ENCODE results near the gene DMD. TPM values are rescaled to one million over a fixed set of nuclear protein-coding genes. Genes with fewer than 3 reads are reported as not detected.

Gene DMD
- polyA plus RNA-seq, 1 donor: 20.9 TPM

DNA sequence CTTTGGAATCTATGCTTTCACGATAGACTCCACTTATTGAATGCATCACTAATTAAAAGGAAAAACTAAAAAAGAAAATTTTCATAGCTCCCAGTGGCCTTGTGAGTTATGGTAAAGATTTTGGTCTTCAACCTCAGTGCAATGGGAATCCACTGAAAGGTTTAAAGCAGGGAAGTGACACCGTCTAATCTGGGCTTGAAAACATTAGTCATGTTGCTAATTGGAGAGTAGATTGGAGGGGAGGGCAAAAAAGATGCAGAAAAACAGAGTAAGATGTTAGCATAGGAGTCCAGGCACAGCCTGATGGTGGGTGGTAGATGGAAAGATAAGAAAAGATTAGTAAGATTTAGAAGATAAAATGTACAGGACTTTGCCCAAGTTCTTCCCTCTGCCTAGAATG lies 1506.4 kb downstream of the DMD start:
- DNase-seq: no peak

DNA sequence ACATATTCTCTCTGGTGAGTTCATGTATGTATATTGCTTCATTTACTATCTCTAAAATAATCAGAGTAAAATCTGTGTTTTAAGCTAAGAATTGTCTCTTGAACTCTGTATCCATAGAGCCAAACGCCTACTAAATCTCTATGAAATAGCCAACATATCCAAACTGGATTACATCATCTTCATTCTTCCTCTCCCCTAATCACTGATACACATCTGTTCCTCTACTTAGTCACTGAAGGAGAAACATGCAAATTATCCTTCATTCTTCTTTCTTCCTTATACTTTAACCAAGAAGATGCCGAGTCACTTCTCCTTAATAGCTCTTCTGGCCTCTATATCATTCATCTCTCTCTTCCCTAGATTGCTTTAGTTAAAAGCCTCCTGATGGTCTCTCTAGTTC lies 1509.1 kb downstream of the DMD start:
- DNase-seq: no peak

DNA sequence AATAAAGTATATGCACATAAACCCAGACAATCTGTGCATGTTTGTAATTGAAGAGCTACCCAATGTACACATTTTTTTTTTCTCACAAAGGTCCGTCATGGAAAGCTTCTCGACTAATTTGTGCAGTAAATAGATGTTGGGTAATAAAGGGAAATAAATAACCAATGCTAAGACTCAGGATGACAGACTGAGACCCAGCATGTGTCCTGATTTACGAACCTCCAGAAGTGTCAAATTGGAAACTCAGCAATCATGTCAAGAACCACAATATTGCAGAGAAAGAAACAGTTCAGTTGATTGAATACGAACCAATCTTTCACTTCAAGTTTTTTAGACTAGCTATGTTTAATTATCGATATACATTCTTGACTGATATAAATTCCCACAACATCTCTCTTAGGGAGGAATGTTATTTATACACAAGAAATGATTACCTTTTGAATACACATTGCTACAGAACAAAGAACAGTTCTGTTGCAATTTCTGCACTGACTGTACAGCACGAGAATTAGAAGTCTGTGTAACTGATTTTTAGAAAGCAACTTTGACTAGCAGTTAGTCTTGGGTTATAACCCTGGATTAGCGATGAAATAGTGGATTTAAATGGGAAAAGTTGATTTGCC lies 1513.9 kb downstream of the DMD start:
- DNase-seq: no peak

DNA sequence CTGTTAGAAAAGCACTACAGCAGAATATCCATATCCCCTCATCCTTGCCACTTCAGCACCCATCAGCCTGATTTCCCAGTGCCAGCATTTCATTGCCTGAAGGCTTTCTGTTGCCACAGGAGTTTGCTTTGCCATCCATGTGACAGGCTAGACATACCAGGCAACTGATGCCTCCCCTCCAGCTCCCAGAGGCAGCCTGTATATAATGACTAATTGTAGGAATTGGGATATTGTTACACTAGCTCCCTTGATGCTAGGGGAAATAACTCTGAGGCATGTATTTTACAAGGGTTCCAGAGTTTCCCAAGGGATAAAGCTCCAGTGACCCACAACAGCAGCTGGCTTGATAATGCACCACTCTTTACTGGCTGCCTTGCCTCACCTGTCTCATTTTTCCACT lies 1531.5 kb downstream of the DMD start:
- DNase-seq: no peak

DNA sequence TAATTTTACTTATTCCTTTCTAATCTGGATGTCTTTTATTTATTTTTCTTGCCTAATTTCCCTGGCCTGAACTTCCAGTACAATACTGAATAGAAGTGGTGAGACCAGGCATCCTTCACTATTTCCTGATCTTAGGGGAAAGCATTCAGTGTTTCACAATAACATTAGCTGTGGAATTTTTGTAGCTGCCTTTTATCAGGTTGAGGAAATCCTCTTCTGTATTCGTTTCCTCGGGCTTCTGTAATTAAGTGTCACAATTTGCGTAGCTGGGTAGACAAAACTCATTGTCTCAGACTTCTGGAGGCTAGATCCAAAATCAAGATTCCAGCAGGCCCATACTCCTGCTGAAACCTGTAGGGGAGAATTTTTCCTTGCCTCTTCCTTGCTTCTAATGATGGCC lies 1541.1 kb downstream of the DMD start:
- DNase-seq: no peak

DNA sequence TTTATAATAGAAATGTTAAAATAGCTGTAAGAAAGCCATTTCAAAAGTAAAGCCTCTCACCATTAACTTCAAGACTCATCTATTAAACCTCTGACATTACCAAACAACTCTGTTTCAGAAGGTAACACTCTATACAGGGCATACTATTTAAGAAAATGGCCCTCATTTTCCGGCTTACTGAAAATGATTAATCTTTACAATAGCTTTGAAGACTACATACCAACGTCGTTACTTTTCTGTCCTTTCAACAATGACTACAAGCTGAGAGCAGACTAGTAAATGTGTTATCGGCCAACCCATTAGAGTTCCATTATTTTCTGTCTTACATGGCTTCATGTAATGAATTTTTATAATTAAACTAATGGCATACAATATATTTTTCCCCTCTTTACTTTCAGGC lies 1545.9 kb downstream of the DMD start:
- no peak for DNase-seq

- no peak for DNase-seq
Measured at GRCh38 chrX:31663172-31663571, 1548.2 kb downstream of the DMD start.

- no peak for DNase-seq
Measured at GRCh38 chrX:31661280-31661810, 1550.0 kb downstream of the DMD start.

DNA sequence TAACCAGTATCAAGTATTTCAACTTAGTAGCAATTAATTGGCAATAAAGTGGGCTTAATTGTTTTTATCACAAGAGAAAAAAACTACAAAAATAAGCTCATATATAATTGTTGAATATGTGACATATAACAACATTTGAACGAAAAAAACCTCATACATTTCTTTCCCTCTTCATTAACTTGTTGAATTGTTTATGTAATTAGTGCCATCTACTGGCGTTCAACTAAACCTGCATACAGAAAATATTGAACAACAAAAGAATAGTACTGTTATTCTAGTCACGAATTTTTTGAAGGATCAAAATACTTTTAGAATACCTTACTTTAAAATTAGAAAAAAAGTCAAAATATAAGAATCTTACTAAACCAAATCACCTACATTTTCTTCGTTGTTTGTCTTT lies 1553.0 kb downstream of the DMD start:
- peak; percentile 21 for DNase-seq

DNA sequence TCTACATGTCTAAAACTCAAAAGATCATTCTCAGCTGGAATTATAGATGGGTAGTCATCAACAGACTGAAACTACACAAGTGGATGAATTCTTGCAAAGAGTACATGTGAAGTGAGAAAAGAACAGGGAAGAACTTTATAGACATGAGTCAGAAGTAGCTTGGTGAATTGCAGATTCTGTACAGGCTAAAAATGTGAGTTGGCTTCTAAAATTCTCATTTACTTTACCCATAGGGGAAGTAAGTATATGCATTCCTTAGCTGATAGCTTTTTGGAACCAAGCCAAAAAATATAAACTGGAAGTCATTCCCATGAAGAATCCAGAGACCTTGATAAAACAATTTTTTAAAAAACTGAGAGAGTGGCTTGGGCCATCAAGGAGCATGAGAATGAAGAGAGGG lies 1555.3 kb downstream of the DMD start:
- no peak for DNase-seq

DNA sequence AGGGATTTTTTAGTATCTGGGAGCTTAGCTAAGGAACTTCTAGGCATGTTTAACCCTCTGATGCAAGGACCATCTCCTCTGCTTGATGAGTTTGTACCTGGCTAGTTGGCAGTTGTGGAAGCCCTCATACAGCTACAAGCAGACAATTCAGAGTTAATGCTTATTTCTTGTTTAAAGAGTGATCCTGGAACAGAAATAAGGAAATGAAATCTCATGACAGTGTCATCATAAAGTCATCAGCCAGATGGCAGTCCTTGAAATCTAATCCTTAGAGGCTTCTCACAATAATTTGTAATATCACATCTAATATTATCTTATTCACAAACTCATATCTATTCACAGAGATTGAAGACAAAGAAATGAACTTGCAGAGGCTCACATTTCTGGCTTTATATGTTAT lies 1557.9 kb downstream of the DMD start:
- no peak for DNase-seq

DNA sequence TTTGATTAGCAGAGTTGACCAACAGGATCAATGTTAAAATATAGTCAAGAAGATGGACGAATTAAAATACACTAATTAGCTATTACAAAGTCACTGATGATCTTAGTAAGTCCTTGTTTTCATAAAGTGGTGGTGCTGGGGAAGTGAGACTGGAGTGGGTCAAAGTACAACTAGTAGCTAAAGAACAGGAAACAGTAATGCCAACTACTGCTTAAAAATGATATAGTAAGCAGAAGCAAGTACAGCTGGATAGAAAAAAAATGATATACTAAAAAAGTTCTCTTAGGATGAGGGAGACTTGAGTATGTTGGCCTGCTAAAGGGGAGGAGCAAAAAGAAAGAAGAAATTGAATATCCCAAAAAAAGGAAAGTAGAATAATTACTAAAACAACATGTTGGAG lies 1558.7 kb downstream of the DMD start:
- DNase-seq: no peak

GRCh38 chrX:31649201-31649600 lies 1562.1 kb downstream of the DMD start:
- no peak for DNase-seq

DNA sequence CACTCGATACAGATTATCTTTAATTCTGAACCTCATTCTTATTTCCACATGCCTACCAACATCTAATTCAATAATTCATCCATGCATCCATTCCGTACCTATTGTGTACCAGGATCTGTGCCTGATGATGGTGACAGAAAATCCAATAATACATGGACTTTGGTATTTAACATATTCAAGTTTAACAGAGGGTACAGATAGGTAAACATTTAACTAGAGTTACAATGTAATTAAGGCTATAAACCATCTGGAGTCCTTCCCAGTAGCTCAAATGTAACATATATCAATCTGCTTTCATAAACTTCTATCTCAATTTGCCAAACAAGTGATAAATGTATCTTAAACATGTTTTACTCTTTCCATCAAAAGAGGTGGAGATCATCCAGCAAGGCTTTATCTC lies 1578.0 kb downstream of the DMD start:
- no peak for DNase-seq

- DNase-seq: no peak
Measured at GRCh38 chrX:31629195-31629594, 1582.2 kb downstream of the DMD start.

DNA sequence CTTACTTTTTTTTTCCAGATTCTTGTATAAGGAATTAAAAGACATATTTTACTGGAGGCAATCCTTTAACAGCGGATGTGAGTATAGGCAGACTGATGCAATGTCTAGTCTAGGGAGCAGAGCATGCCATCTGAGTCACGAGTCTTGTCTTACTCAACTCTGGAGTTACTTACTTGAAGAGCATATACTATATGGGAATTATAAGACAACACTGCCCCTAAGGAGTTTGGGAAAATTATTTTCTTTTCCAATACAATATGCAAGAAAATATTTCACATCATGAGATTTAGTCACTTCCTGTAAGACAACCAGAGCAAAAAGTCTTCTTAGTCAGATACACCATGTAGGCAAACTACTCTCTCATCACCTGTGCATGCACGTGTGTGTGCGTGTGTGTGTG lies 1602.2 kb downstream of the DMD start:
- DNase-seq: no peak

- no peak for DNase-seq
Measured at GRCh38 chrX:31608638-31609037, 1602.7 kb downstream of the DMD start.

DNA sequence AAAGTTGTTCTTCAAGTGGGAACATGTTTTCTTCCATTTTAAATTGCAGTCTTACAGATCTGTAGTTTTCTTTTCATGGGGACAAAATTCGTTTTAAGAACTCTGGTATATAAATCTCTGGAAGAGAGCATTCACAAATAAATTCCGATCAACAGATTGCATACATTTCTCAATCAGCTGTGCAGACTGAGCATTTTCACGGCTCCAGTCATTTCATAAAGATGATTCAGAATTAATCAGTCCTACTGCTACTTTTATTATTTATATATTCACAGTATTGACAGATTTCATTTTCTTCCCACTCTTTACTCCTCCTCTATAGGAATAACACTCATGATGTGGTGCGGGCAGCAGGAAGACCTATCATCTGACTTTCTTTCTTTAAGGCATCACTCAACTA lies 1604.6 kb downstream of the DMD start:
- DNase-seq: no peak

GRCh38 chrX:31604629-31605221 lies 1606.6 kb downstream of the DMD start:
- no peak for DNase-seq

GRCh38 chrX:31603411-31604120 lies 1607.8 kb downstream of the DMD start:
- peak; percentile 11 for DNase-seq

DNA sequence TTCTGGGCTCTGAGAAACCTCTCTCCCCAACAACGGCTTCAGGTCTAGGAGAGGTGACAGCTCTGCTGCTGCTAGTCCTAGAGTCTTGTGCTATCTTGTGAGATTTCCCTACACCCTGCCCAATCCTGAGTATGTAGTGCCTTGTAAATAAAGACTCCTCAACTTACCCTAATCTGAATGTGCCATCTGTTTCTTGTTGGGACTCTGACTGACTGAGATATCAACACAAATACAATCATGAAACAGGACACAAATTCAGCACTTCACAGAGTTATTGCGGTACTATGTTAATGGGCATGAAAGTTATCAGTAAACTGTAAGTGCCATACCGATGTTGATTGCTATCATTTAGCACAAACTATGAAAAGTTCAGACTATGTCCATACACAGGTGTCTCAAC lies 1610.5 kb downstream of the DMD start:
- no peak for DNase-seq

GRCh38 chrX:31593353-31593752 lies 1618.0 kb downstream of the DMD start:
- no peak for DNase-seq

GRCh38 chrX:31591355-31591754 lies 1620.0 kb downstream of the DMD start:
- DNase-seq: no peak
